ENCODE results near the gene NUDC. TPM values are rescaled to one million over a fixed set of nuclear protein-coding genes. Genes with fewer than 3 reads are reported as not detected.

NUDC gene
- total RNA-seq, 1 experiment from 2014 or later, result 149 TPM

DNA sequence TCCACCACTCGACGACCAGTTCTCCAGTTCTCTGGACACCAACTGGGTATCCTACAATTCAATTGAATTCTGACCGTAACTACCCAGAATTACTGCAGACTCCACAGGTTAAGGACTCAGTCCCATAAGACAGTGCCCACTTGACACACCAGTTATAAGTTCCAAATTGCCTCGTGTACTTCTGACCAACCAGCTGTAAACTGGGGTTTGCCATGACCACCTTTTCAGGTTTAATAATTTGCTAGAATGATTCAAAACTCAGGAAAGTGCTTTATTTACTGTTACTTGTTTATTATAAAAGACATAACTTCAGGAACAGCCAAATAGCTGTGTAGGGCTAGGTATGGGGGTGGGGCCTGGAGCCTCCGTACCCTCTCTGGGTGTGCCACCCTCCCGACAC, 15.3 kb downstream of the NUDC start:
- POLR2A ChIA-PET (ENCODE audit: unreplicated experiment), result no interaction called here
- Histone ChIP-seq H3K27ac (ENCODE audit: low read length) (no peak overlapping the region), H3K79me2 (ENCODE audit: low read length) (peaks cover 67% of the 10 kb centered on the region), H3K9me2 (replicated peaks; ENCODE audit: low read length) (no peaks in the 10 kb centered on the region), H2AFZ (ENCODE audit: low read length) (no peak overlapping the region), H3K4me1 (ENCODE audit: insufficient read depth, low read length) (no peaks in the 10 kb centered on the region), H3K27me3 (ENCODE audit: low read length) (no peaks in the 10 kb centered on the region), H3K9ac (ENCODE audit: low read length) (no peak overlapping the region), H3F3A (ENCODE audit: low read length, unreplicated experiment) (no peaks in the 10 kb centered on the region), H3K4me2 (ENCODE audit: low read length) (no peak overlapping the region), H3K4me3 (ENCODE audit: low read length) (no peak overlapping the region), H3K36me3 (ENCODE audit: low read depth, low read length) (peaks cover 36% of the 10 kb centered on the region), H3K9me3 (ENCODE audit: low read length) (no peaks in the 10 kb centered on the region), H4K20me1 (ENCODE audit: low read length) (0 out of 2 replicates have a peak, but pooled peaks cover 6% of the 10 kb centered on the region)
- TF ChIP-seq EZH2phosphoT487 (IDR thresholded peaks at IDR 0.05; ENCODE audit: borderline replicate concordance, low read length) (no peak), EZH2 (IDR thresholded peaks at IDR 0.05; ENCODE audit: low read length, unreplicated experiment) (no peak)
- TF ChIP-seq, protein P1, sequence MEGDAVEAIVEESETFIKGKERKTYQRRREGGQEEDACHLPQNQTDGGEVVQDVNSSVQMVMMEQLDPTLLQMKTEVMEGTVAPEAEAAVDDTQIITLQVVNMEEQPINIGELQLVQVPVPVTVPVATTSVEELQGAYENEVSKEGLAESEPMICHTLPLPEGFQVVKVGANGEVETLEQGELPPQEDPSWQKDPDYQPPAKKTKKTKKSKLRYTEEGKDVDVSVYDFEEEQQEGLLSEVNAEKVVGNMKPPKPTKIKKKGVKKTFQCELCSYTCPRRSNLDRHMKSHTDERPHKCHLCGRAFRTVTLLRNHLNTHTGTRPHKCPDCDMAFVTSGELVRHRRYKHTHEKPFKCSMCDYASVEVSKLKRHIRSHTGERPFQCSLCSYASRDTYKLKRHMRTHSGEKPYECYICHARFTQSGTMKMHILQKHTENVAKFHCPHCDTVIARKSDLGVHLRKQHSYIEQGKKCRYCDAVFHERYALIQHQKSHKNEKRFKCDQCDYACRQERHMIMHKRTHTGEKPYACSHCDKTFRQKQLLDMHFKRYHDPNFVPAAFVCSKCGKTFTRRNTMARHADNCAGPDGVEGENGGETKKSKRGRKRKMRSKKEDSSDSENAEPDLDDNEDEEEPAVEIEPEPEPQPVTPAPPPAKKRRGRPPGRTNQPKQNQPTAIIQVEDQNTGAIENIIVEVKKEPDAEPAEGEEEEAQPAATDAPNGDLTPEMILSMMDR (conservative IDR thresholded peaks at IDR 0.05; ENCODE audit: low read depth, low read length), result no peak
- CTCF ChIA-PET, result no interaction called here
- DNase-seq (no peak), ATAC-seq (no peak)
- BruUV-seq (replicated peaks), result no TSS peak
- intact Hi-C loops (cut with micrococcal nuclease), result no loop called here

DNA sequence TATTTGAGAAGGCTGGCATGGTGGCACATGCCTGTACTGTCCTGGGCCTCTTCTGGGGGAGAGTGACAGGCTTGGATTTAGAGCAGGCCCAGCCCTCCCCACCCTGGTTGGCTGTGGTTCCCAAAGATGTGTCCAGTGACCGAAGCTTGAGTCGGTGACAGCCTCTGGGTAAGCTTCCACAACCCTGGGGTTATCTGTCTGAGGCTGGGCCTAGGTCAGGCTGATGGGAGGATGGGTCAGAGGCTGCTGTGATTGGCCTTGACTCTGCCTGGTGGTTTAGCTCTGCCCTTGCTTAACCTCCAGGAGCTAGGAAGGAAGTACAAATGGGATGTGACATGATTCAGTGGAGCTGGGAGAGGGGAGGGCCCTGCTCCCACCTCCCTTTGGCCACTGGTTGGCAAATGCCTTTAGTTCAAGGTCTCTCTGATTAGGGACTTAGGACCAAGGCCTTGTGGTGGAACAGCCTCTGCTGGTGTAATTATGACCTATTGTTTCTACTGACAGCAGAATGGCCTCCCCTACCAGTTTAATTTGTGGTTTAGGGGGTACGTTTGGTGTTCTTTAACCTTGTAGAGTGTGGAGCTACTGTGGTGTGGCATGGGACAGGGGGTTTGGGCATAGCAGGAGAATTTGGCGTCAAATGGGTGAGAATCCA, 16.6 kb downstream of the NUDC start:
- Histone ChIP-seq H3F3A (ENCODE audit: low read length, unreplicated experiment) (no peaks in the 10 kb centered on the region), H3K4me1 (ENCODE audit: insufficient read depth, low read length) (no peaks in the 10 kb centered on the region), H3K27me3 (ENCODE audit: low read length) (no peaks in the 10 kb centered on the region), H3K36me3 (ENCODE audit: low read depth, low read length) (peaks cover 40% of the 10 kb centered on the region), H2AFZ (ENCODE audit: low read length) (no peak overlapping the region), H4K20me1 (ENCODE audit: low read length) (0 out of 2 replicates have a peak, but pooled peaks cover 6% of the 10 kb centered on the region), H3K27ac (ENCODE audit: low read length) (no peak overlapping the region), H3K4me2 (ENCODE audit: low read length) (no peak overlapping the region), H3K9ac (ENCODE audit: low read length) (no peak overlapping the region), H3K9me2 (replicated peaks; ENCODE audit: low read length) (no peaks in the 10 kb centered on the region), H3K79me2 (ENCODE audit: low read length) (peaks cover 55% of the 10 kb centered on the region), H3K4me3 (ENCODE audit: low read length) (no peak overlapping the region), H3K9me3 (ENCODE audit: low read length) (no peaks in the 10 kb centered on the region)
- POLR2A ChIA-PET (ENCODE audit: unreplicated experiment), result no interaction called here
- DNase-seq (no peak), ATAC-seq (no peak)
- no TSS peak for BruUV-seq (replicated peaks)
- CTCF ChIA-PET, result no interaction called here
- TF ChIP-seq EZH2phosphoT487 (IDR thresholded peaks at IDR 0.05; ENCODE audit: borderline replicate concordance, low read length), result no peak
- TF ChIP-seq, protein P1 (conservative IDR thresholded peaks at IDR 0.05; ENCODE audit: low read depth, low read length), result no peak
- no peak for TF ChIP-seq EZH2 (IDR thresholded peaks at IDR 0.05; ENCODE audit: low read length, unreplicated experiment)
- intact Hi-C loops (cut with micrococcal nuclease), result no loop called here

DNA sequence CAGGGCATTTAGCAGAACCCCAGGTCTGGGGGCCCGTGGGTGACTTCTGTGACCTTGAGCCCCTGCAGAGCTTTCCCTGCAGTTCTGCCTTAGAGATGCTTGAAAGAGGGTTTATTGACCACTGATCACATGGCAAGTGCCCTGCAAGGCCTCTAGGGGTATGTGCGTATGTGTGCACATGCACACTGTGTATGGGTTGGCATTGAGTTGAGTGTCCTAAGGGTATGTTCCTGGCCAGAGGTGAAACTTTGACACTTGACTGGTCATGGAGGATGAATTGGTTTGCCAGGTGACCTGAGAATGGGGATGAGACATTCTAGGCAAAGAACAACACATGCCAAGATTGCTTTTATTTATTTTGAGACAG, 17.1 kb downstream of the NUDC start:
- Histone ChIP-seq H3K4me2 (ENCODE audit: low read length) (no peak overlapping the region), H3K27me3 (ENCODE audit: low read length) (no peaks in the 10 kb centered on the region), H3K9me3 (ENCODE audit: low read length) (no peaks in the 10 kb centered on the region), H3K79me2 (ENCODE audit: low read length) (peaks cover 52% of the 10 kb centered on the region), H3K4me3 (ENCODE audit: low read length) (no peak overlapping the region), H3K9ac (ENCODE audit: low read length) (no peak overlapping the region), H3K36me3 (ENCODE audit: low read depth, low read length) (peaks cover 44% of the 10 kb centered on the region), H3K4me1 (ENCODE audit: insufficient read depth, low read length) (no peaks in the 10 kb centered on the region), H2AFZ (ENCODE audit: low read length) (no peak overlapping the region), H4K20me1 (ENCODE audit: low read length) (0 out of 2 replicates have a peak, but pooled peaks cover 6% of the 10 kb centered on the region), H3F3A (ENCODE audit: low read length, unreplicated experiment) (no peaks in the 10 kb centered on the region), H3K27ac (ENCODE audit: low read length) (no peak overlapping the region), H3K9me2 (replicated peaks; ENCODE audit: low read length) (no peaks in the 10 kb centered on the region)
- POLR2A ChIA-PET (ENCODE audit: unreplicated experiment), result no interaction called here
- ATAC-seq (no peak), DNase-seq (no peak)
- CTCF ChIA-PET, result no interaction called here
- no TSS peak for BruUV-seq (replicated peaks)
- intact Hi-C loops (cut with micrococcal nuclease), result no loop called here
- TF ChIP-seq, protein P1 (conservative IDR thresholded peaks at IDR 0.05; ENCODE audit: low read depth, low read length), result no peak
